Adrenal gland (tissue), 12 donors: Measurements from ENCODE around the gene APP. TPM values are rescaled to one million over a fixed set of nuclear protein-coding genes. Genes with fewer than 3 reads are reported as not detected.

Experiments used
- DNase-seq, 7 donors: peaks; one replicate each; pipeline ENCODE4 v3.0.0-alpha.2; 2019 to 2020
- H3K27ac ChIP-seq, 5 donors: fragments of 200-600 bp; sonication (generic) in 4 of 5; 1 replicate in 3 of 5; 2 replicates in 2 of 5; pipeline versions ENCODE4 v1.5.1 to v1.8.0; 2016 to 2020; ENCODE audit warnings: mild to moderate bottlenecking in 1 of 5
- H3K27me3 ChIP-seq: fragments of 200-600 bp; 2 replicates; pipeline ENCODE4 v1.8.0; 2021
- H3K36me3 ChIP-seq, 2 donors: fragments of 200-600 bp; replicated peaks in 1 of 2; 1 replicate in 1 of 2; 2 replicates in 1 of 2; pipeline versions ENCODE4 v1.5.1 to v1.8.0; 2018 to 2022
- H3K4me1 ChIP-seq, 2 donors: fragments of 200-600 bp; replicated peaks in 1 of 2; 1 replicate in 1 of 2; 2 replicates in 1 of 2; pipeline versions ENCODE4 v1.5.1 to v1.8.0; 2018 to 2021
- H3K4me3 ChIP-seq, 4 donors: fragments of 200-600 bp; sonication (generic) in 3 of 4; one replicate each; pipeline ENCODE4 v1.5.1; 2016 to 2018
- H3K9me3 ChIP-seq, 3 donors: fragments of 200-600 bp; sonication (generic) in 1 of 3; replicated peaks in 1 of 3; 1 replicate in 2 of 3; 2 replicates in 1 of 3; pipeline versions ENCODE4 v1.5.1 to v1.8.0; 2016 to 2021
- POLR2A ChIP-seq, 2 donors: fragments of 450-650 bp; IDR thresholded peaks; one replicate each; pipeline ENCODE4 v1.6.1; 2017; ENCODE audit warnings: antibody characterized with exemption in 2 of 2, mild to moderate bottlenecking in 2 of 2, moderate library complexity in 1 of 2
- WGBS, 4 donors: extraction: QIAGEN DNeasy Blood & Tissue Kit in 2 of 4; methylation state at CpG; one replicate each; pipeline versions ENCODE4 v1.1.5 to v1.1.7; 2013 to 2017; 5-methylcytosine and 5-hydroxymethylcytosine counted together
- intact Hi-C, 2 donors: fragments of 100-400 bp; cut with DNase I; formaldehyde crosslinking; loops; one replicate each; pipeline versions ENCODE4 v1.14.1 to v1.15.0; 2022 to 2023
- polyA plus RNA-seq, 3 donors: library from polyadenylated mRNA; stranded (reverse); fragments of 200-250 nt in 2 of 3; fragments of 350-450 nt in 1 of 3; fragmentation: Illumina TruSeq in 1 of 3; extraction: RNeasy Lipid Tissue Mini Kit (QIAGEN cat#74804) in 1 of 3; gene quantifications; one replicate each; pipeline ENCODE4 v1.2.3, GENCODE V29; 2013 to 2014
- total RNA-seq, 9 donors: library from RNA; depleted of rRNA in 4 of 9; stranded (reverse); fragments of >200 nt in 4 of 9; fragments of 120-200 nt in 1 of 9; fragmentation: NEBNext Ultra II Directional in 1 of 9; extraction: Animal tissue kit (Norgen Biotek cat#: 25700) in 1 of 9; gene quantifications; one replicate each; pipeline versions ENCODE4 v1.1.0 to v1.2.4, GENCODE V29; 2013 to 2023
- TF ChIP-seq, protein P1 (sequence below), 6 experiments: fragments of 450-650 bp in 4 of 6; fragments of 200-600 bp in 2 of 6; sonication (generic) in 1 of 6; IDR thresholded peaks; 1 replicate in 5 of 6; 2 replicates in 1 of 6; pipeline versions ENCODE4 v1.5.1 to v1.8.0; 2016 to 2021; ENCODE audit warnings: antibody characterized with exemption in 6 of 6, mild to moderate bottlenecking in 2 of 6, moderate library complexity in 1 of 6
- donor health status: healthy with polysubstance abuse.
- donor health status: Bipolar disorder and iron deficiency.
- donor health status: DM: yes; HTN: yes; CAD: no.
- donor health status: DM: no; HTN: no; CAD: no.
- donor health status: DM: no; HTN: no; CAD: no.
- donor health status: DM: yes; HTN: yes; CAD: no.

APP gene
- total and polyA plus RNA-seq, 12 donors: 161 to 1,079 (median 710) TPM

GRCh38 chr21:25895565-25896205 lies 274.9 kb downstream of the APP start:
- TF ChIP-seq POLR2A (IDR thresholded peaks at IDR 0.05): no peak
- TF ChIP-seq, protein P1, sequence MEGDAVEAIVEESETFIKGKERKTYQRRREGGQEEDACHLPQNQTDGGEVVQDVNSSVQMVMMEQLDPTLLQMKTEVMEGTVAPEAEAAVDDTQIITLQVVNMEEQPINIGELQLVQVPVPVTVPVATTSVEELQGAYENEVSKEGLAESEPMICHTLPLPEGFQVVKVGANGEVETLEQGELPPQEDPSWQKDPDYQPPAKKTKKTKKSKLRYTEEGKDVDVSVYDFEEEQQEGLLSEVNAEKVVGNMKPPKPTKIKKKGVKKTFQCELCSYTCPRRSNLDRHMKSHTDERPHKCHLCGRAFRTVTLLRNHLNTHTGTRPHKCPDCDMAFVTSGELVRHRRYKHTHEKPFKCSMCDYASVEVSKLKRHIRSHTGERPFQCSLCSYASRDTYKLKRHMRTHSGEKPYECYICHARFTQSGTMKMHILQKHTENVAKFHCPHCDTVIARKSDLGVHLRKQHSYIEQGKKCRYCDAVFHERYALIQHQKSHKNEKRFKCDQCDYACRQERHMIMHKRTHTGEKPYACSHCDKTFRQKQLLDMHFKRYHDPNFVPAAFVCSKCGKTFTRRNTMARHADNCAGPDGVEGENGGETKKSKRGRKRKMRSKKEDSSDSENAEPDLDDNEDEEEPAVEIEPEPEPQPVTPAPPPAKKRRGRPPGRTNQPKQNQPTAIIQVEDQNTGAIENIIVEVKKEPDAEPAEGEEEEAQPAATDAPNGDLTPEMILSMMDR (IDR thresholded peaks at IDR 0.05): peak; percentile 48 to 72 (median 69)
- WGBS, 4 donors: 23 to 36% (median 31%) methylated on average over 6 of the region's 6 CpGs
- peak in 1 of 7 donors; percentile 37 for DNase-seq
- no peaks in the 10 kb centered on the region for H3K27me3 ChIP-seq
- peak overlapping the region in 1 of 5 donors; percentile 22 for H3K27ac ChIP-seq
- H3K9me3 ChIP-seq: no peaks in the 10 kb centered on the region
- intact Hi-C loops: loop anchor here in 1 of 2 donors (5.0 kb wide), 1 partner anchor 822 kb away; no protein-coding TSS in a partner anchor
- peaks cover 0 to 22% of the 10 kb centered on the region in 2 donors for H3K4me1 ChIP-seq
- peaks cover 0 to 12% of the 10 kb centered on the region in 2 donors for H3K36me3 ChIP-seq
- no peak overlapping the region for H3K4me3 ChIP-seq

GRCh38 chr21:25893191-25893590 lies 277.4 kb downstream of the APP start:
- Histone ChIP-seq H3K9me3 (no peaks in the 10 kb centered on the region), H3K27ac (no peak overlapping the region), H3K27me3 (no peaks in the 10 kb centered on the region), H3K4me1 (peaks cover 0 to 22% of the 10 kb centered on the region in 2 donors), H3K36me3 (peaks cover 0 to 25% of the 10 kb centered on the region in 2 donors), H3K4me3 (no peak overlapping the region)
- intact Hi-C loops: no loop called here
- no peak for TF ChIP-seq POLR2A (IDR thresholded peaks at IDR 0.05)
- TF ChIP-seq, protein P1 (IDR thresholded peaks at IDR 0.05): no peak
- 91 to 95% (median 94%) methylated on average over 1 of the region's 1 CpG for WGBS, 4 donors
- DNase-seq: no peak

DNA sequence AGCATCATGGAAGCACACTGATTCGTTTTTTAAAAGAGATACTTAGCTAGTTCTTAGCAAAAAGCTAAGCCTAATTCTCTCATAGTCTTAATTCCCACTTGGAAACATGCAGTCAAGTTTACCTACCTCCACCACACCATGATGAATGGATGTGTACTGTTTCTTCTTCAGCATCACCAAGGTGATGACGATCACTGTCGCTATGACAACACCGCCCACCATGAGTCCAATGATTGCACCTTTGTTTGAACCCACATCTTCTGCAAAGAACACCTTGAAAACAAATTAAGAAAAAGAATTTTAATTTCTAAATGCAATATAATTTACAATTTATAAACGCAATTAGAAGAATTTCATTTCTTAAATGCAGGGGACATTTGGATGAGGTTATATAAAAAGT lies 279.0 kb downstream of the APP start:
- H3K27me3 ChIP-seq: no peaks in the 10 kb centered on the region
- no peak for DNase-seq
- intact Hi-C loops: no loop called here
- peaks cover 0 to 13% of the 10 kb centered on the region in 2 donors for H3K4me1 ChIP-seq
- TF ChIP-seq, protein P1 (IDR thresholded peaks at IDR 0.05): no peak
- TF ChIP-seq POLR2A (IDR thresholded peaks at IDR 0.05): no peak
- 94 to 99% (median 95%) methylated on average over 5 of the region's 5 CpGs for WGBS, 4 donors
- H3K27ac ChIP-seq: no peak overlapping the region
- H3K9me3 ChIP-seq: no peaks in the 10 kb centered on the region
- no peak overlapping the region for H3K4me3 ChIP-seq
- peaks cover 0 to 25% of the 10 kb centered on the region in 2 donors for H3K36me3 ChIP-seq

DNA sequence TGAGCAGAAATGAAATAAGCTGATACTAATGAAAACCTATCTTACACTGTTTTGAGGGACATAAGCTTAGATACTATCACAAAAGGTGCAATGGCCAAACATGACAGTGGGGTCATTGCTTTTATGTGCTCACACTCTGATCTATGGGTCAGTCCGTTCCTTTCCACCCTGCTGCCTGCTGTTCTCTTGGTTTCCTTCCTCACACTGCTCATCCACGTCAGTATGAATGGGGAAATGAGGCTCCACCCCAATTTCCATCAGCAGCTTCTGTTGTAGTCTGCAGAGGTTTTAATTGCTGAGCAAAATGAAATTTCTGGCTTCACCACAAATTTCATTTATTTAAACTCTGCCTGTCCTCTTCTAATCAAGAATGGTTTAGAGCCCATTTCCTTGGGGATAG lies 280.6 kb downstream of the APP start:
- Histone ChIP-seq H3K4me3 (no peak overlapping the region), H3K27ac (no peak overlapping the region), H3K4me1 (peaks cover 0 to 5% of the 10 kb centered on the region in 2 donors), H3K36me3 (peaks cover 0 to 25% of the 10 kb centered on the region in 2 donors), H3K9me3 (no peaks in the 10 kb centered on the region), H3K27me3 (no peaks in the 10 kb centered on the region)
- 47 to 73% (median 64%) methylated on average over 2 of the region's 2 CpGs for WGBS, 4 donors
- TF ChIP-seq POLR2A (IDR thresholded peaks at IDR 0.05): no peak
- TF ChIP-seq, protein P1 (IDR thresholded peaks at IDR 0.05): no peak
- DNase-seq: peak in 1 of 7 donors; percentile 34
- intact Hi-C loops: no loop called here
